ENCODE data around the gene SERTAD2.
A peak's percentile ranks its signal among the peaks of the same experiment; 100 is the strongest.

The SERTAD2 gene, protein sequence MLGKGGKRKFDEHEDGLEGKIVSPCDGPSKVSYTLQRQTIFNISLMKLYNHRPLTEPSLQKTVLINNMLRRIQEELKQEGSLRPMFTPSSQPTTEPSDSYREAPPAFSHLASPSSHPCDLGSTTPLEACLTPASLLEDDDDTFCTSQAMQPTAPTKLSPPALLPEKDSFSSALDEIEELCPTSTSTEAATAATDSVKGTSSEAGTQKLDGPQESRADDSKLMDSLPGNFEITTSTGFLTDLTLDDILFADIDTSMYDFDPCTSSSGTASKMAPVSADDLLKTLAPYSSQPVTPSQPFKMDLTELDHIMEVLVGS

DNA sequence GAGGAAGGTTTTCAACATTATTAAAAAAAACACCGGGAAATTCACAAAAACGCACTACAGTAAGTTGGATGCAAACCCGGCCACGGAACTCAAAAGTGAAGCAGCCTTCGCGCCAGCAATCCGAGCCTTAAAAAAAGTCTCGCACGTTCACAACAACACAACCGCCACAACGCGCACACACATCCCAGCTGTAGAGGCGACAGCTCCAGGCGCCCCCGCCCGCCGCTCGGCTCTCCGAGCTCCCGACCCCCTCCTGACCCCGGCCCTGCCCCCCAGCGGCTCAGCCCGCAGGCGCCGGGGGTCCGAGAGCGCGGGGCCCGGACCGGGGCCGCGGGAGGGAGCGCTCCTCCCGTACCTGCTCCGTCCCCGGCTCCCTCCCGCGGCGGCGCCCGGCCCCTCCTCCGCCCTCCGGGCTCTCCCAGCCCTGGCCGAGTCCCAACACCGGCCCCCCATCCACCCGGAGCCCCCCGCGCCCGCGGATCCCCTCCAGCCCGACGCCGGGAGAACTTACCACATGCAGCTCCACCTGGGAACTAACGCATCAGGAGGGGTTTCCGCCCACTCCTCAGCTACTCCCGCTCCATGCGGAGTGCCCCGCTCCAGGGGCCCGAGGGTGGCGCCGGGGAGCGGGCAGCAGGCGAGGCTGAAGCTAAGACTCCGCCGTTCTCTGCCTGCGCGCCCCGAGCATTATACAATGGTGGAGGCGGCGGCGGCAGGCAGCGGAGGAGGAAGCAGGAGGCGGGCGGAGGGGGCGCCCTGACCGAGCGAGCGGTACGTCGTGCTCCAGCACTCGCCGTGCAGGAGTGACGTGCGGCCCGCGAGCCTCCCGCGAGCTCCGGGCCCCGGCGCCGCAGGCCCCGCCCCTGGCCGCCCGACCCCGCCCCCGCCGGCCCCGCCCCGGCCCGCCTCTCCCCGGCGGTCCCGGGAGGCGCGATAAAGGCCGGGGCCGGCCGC is at the start of gene SERTAD2:
TSS of gene SERTAD2 (minus strand) at position 805 of the 954 bp plus-strand sequence. CDS start 17,042 bp downstream, outside the sequence.
- peak; percentile 77 to 84 (median 83) for DNase-seq

DNA sequence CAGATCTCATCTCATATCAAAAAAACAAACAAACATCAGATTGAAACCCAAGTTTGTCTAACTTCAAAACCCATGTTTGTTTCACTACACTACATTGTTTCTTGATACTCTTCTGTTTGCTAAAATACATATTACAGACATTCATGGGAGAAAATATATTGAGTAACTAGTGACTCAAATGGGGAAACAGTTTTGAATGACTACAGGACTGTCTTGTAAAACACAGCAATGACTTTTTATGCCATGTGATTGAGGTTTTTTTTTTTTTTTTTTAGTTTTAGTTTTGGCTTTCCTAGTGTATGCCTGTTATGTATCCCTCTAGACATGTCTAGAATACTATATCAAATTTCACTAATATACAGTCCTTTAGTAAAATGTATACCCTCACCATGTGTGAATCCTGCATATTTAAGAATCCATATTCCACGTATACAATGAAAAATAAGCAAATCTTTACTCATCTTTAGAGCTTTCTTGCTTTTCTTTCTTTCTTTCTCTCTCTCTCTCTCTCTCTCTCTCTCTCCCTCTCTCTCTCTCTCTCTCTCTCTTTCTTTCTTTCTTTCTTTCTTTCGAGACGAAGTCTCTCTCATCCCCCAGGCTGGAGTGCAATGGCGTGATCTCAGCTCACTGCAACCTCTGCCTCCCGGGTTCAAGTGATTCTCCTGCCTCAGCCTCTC is 46.6 kb upstream of the SERTAD2 start:
- no peak for DNase-seq

DNA sequence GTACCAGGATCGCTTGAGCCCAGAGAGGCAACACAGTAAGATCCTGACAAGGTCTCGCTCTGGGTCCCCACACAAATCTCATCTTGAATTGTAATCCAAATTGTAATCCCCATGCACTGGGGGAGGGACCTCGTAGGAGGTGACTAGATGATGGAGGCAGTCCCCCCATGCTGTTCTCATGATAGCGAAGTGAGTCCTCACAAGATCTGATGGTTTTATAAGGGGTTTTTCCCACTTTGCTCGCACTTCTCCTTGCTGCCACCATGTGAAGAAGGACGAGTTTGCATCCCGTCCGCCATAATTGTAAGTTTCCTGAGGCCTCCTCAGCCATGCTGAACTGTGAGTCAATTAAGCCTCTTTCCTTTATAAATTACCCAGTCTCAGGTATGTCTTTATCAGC is 46.0 kb upstream of the SERTAD2 start:
- no peak for DNase-seq

DNA sequence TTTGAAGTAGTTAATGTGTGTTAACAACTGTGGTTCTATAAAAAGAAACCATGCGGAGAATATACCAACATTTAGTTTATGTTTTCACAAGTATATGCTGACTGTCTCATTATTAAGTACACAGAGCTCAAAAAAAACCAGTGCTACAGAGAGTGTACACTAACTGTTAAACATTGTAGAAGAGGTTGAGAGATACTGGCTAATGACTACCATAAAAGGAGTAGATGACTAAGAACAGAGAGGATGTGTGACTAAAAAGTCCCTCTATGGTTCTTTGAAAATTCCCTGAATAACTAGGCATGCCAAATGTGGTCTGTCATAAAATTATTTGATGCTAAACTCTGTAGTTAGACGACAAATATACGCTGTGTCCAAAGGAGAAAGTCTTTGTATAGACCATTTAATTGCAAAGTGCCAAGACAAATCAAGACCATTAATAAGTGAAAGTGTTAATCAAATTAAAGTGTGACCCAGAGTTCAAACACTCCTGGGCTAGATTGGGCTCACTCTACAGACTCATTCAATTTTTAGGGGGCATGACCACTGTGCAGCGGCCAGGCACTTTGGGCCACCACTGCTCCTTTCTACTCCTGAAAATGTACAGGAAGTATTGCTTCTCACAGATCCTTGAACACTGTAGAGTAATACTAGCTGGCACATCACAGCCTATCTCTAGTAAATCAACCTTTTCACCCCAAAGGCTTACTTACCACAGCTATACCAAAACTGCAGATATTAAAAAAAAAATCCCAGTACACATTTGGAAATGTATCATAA is 45.1 kb upstream of the SERTAD2 start:
- no peak for DNase-seq

DNA sequence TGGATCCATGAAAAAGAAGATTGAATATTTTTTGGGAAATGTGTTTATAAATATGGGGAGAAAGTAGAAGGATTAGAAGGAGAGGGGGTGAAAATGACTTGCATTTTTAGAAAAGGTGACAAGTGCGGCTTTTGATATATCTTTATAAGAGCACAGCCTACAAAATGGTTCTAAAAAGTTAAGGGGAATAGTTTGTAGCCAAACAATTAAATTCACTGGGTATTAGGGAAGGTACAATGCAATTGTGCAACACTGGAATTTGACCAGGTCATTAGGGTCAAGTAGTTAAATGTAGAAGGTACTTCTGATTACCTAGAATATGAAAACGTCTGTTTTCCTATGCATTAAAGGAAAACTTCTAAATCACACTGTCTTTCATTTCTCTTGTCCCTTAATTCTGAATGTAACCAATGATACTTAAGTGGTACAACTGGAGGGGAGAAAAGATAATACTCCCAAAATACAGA is 44.5 kb upstream of the SERTAD2 start:
- no peak for DNase-seq

DNA sequence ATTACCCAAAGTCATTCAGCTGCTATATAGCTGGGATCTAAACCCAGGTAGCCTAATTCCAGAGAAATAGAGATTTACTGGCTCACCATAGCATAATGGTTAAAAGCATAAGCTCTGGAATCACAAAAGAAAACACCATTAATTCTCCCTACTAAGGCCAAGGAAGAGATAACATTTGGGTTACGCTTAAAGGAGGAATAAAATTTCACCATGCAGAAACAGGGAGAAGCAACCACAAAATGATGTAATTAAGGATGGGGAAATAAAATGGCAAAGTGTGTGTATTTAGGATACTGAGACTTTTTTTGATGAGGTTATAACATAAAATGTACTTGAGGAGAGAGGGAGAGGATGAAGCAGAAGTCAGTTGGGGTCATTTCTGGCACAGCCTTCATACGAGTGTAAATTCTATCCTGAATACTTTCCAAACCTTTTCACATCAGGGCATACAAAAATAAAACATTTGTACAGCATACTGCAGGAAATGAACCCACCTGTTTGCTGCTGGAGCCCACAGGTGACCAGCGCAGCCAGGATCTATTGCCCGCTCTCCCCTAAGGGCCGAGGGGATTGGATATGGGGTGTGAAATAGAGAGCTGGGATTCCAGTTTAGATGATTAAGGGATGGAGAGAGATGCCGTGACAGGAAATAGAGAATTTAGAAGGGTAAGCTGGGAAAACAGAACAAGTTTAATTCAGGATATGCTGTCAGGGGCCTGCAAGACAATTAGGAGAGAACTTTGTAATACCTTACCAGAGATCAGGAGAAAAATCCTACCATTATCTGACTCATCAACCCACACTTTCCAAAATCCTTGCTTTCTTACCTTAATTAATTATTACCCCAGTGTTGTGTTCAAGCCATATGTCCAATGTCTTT is 43.8 kb upstream of the SERTAD2 start:
- DNase-seq = no peak

DNA sequence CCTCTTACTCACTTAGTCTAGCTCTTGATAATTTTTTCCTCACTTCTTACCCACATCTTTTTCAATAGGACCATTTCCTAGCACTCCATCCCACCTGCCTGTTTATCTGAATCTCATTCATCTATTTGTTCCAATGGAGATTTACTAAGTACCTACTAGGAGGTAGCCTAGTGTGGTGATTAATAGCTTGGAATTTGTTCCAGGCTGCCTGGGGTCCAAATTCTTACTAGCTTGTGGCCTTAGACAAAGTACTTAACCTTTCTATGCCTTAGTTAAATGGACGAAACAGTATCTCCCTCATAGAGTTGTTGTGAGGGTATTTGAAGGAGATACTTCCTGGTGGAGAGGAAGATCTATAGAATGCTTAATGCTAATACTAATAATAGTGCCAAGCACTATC is 42.9 kb upstream of the SERTAD2 start:
- no peak for DNase-seq

DNA sequence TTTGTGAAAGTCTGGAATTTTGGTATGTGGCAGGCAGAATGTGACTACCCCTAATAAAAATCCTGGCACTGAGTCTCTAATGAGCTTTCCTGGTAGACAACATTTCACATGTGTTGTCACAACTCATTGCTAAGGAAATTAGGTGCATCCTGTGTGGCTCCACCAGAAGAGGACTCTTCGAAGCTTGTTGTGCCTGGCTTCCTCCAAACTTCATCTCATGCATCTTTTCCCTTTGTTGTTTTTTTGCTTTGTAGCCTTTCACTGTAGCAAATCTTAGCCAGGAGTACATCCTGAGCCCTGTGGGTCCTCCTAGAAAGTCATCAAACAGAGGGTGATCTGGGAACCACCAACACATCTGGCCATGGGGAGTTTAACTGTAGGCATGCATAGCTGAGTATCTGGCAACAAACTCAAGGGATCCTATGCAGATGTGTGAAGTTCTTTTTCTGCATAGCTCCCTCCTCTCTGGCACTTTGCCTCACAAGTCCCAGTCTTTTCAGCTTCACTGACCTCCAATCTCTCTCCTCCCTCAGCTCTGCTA is 42.1 kb upstream of the SERTAD2 start:
- no peak for DNase-seq

DNA sequence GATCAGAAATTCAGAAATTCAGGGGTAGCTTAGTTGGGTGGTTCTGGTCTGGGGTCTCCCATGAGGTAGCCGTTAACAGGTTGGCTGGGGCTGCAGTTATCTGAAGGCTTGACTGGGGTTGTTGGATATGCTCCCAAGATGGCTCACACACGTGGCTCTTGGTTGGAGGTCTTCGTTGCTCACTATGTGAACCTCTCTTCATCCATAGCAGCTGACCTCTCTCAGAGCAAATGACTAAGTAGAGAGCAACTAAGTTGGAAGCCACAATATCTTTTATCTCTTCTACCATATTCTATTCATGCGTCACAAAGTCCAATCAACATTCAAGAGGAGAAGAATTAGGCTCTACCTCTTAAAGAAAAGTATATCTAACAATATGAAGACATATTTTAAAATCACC is 38.7 kb upstream of the SERTAD2 start:
- no peak for DNase-seq

DNA sequence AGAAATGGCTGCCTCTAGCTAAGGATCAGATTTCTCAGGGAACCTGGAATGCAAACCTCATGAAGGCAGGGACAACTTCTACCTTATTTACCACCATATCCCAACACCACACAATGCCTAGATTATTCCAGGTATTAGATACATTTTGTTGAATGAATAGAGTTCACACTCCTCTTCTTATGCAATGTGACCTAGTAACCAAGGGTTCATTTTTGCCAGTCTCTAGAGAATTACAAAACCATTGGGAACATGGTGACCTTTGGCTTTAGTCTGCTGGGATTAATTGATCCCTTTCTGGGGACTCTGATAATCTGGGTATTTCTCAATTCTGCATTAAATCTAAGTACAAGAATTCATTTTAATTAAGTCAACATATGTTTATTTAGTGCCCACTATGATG is 35.2 kb upstream of the SERTAD2 start:
- no peak for DNase-seq

DNA sequence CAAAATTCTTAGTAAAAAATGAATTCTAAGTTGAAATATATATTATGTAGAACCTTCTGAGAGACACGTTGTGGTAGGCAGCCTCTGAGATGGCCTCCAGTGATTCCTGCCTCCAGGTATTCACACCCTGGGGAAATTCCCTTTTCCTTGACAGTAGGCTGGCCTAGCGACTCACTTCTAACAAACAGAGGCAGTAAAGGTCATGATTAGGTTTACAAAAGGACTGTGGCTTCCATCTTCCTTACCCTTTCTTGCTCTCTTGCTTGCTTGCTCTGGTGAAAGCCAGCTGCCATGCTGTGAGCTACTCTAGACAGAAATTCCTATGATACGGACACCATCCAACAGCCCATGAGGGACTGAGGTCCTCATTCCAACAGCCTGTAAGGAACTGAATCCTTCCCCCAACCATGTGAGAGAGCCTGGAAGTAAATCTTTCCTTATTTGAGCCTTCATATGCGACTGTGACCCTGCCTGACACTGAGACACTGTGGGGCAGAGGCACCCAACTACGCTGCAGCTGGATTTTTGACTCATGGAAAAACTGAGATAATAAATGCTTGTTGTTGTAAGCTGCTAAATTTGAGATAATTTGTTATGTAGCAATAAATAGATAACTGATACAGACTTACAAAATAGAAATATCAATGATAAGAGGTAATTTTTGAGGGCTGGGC is 32.7 kb upstream of the SERTAD2 start:
- no peak for DNase-seq

DNA sequence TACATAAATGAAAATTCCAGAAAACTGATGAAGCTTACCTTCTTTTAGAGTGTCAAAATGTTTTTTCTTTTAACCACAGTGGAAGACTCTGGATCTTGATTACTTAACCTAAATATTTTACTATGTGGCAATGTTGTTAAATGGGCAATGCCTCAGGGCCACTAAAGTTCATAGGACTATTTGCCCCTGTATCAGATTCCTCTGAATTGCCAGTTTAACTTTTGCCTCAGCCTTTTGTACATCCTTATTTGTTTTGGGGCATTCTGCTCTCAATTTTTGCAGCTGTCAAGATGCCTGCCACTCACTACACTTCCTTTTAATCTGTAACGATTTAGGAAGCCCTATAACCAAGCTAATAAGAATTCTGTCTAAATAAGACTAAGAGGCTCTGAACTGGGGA is 31.7 kb upstream of the SERTAD2 start:
- no peak for DNase-seq

DNA sequence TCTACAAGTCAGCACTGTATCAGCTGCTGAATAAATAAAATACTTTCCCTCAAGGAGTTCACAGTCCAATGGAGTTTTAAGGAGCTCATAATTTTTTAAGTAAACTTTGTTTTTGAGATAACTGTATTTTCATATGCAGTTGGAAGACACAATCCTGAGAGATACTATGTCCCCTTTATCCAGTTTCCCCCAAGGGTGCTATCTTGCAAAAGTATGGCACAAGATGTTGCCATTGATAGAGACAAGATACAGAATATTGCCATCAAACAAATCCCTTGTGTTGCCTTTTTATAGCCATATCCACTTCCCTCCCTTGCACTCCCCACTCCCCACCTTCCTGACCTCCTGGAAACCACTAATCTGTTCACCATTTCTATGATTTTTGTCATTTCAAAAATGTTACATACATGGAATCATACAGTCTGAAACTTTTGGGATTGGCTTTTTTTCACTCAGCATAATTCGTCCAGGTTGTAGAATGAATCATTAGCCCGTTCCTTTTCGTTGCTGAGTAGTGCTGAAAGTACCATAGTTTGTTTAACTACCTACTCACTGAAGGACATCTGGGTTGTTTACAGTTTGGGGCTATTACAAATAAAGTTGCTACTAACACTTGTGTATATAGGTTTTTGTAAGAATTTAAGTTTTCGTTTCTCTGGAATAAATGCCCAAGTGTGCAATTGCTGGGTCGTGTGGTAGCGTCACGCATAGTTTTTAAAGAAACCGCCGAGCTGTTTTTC is 30.2 kb upstream of the SERTAD2 start:
- DNase-seq = no peak

DNA sequence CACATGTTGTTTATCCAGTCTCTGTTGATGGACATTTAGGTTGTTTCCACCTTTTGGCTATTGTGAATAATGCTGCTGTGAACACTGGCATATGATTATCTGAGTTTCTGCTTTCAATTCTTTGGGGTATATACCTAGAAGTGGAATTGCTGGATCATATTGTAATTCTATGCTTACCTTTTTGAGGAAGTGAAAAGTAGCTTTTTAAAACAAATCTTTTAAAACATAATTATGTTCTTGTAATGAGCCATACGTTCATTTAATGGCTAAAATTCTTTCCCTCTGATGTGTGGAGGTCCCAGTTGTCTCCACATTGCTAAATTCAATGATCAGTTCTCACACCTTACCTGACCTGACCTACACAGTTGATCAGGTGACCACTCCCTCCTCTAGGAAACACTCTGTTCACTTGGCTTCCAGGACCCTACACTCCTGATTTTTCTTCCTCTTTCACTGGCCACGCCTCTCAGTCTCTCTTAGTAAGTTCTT is 27.8 kb upstream of the SERTAD2 start:
- DNase-seq = no peak

DNA sequence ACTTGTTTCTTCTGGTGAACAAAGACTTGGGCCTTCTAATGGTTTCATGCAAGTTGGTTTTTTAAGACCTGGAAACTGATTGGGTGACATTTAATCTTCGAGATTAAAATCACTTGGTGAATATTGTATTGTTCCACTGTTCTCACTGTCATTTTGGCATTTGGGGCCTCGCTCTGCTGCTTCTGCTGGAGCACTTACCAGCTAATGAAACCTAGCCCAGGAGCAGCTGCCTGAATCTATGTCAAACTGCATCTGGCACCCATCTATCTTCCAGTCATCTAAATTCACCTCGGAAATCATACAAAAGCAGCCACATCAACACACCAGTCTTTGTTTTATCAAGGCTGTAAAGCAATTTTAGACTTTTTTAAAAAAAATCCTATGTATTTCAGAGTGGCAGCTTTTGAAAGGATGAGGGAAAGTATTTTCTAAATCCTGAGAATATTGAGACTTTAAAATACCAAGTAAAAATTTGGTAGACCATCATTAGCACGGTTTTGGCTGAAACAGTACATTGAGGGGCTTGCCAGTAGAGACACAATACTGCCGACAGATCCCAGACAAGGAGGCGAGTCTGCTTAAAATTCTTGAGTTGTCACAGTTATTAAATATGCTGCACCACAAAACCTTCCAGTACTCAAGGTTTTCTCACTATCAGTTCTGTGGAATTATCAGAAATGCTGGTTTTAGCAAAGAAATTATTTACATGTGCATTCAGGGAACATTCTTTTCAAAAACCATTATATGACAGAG is 26.1 kb upstream of the SERTAD2 start:
- DNase-seq = peak in 1 of 6 experiments; percentile 21

DNA sequence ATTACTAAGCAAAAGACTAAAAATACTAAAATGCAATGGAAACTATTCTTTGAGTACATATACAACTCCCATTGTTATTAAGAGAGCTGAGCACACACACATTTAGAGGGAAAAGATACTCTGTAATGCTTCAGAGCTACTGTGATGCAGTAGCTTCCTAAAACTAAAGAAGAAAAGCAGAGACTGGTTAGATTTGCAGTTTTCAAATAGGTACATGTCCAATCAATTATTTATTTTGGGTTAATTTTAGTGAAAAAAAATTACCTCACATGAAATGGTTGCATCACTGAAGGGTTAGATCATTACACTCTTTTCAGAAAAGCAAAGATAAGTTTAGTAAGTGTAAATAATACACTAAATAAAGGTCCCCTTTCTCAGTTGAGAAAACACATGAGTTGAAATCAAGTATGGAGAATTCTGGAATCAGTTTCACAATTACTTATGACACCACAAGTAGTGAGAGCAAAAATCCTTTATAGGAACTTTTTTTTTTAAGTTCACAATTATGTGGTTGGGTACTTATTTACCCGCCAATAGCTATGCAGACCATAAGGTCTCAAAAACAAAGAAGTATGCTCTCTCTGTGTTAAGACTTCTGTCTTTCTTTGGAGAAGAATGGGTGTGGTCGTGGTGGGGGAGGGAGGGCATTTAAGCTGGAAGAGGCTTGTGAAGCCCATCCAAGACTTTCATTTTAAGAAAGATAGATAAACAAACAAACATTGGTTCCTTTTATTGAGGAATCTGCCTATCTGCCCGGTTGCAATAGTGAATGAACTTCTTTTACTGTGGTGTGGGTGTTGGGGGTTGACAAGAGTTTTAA is 25.3 kb upstream of the SERTAD2 start:
- DNase-seq = no peak

DNA sequence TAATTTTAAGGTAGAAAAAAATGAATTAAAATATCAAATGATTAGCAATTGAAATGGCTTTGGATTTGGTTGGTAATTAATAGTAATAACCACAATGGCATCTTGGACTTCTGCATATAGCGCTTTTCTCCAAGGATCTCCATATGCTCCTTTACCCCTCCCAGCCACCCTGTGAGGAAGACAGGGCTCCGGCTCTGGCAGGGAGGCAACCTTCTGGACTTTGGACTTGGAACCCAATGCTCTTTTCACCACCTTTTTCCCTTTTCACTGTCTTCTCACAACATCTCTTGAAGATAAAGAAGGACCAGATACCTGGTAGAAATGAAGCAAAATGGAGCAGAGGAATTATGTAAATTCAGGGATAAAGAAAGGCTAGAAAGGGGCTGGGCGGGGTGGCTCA is 23.8 kb upstream of the SERTAD2 start:
- DNase-seq = no peak

DNA sequence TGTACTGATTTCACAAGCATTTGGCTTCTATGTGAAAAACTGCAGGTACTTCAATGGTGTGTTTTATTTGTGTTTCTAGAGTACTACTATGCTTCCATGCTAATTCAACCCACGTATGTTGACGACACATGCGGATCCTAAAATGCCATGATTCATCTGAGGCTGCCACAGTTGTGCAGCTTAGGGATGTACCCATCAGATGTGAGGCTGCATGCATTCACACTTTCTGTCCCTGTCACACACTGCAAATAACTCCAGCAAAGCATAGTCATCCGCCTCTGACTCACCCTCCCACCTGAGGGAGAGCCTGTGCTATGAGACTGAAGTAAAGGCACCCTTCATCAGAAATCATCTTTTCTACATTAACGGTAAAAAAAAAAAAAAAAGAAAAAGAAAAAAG is 22.1 kb upstream of the SERTAD2 start:
- DNase-seq = no peak
